HG03439 (cell line): ENCODE data around the gene NKD2.

ENCODE experiments used
- ATAC-seq: cut with Tn5 transposase; IDR thresholded peaks from one replicate; pipeline ENCODE4 v1.9.1; 2021; ENCODE audit warnings: mild to moderate bottlenecking, moderate library complexity; ENCODE audit not compliant: unreplicated experiment

NKD2 gene

DNA sequence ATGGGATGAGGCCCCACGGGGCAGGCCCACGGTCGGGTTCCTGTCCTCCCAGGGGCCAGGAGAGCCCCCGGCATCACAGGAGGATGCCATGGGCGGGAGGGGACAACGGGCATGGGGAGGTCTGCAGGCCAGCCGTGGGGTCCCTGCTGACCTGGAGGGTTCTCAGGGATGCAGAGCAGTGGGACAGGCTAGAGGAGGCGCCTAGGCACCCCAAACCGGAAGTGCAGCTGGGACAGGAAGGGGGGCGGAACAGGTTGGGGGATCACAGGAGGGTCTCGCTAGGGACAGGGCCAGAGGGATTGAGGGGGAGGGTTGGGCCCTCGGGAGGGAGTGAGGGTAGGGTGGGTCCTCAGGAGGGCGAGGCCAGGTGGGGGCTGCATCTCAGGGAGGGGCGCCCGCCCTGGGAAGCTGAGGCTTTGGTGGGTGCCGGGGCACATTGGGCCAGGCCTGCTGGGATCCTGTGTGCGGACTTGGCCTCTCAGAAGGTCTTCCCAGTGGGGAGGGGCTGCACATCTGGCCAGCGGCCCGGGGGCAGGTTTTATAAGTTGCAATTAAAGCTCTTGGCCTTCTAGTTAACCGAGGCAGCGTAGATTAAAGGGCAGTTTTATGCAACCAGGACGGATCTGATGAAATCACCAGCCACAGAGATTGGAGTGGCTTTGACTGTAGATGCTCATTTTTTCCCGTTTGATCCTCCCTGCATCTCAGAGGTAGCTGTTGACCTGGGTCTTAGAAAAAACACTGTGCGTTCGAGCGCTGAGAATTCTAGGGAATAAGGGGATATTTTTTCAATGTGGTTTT is 20.1 kb downstream of the NKD2 start:
- no peak for ATAC-seq

DNA sequence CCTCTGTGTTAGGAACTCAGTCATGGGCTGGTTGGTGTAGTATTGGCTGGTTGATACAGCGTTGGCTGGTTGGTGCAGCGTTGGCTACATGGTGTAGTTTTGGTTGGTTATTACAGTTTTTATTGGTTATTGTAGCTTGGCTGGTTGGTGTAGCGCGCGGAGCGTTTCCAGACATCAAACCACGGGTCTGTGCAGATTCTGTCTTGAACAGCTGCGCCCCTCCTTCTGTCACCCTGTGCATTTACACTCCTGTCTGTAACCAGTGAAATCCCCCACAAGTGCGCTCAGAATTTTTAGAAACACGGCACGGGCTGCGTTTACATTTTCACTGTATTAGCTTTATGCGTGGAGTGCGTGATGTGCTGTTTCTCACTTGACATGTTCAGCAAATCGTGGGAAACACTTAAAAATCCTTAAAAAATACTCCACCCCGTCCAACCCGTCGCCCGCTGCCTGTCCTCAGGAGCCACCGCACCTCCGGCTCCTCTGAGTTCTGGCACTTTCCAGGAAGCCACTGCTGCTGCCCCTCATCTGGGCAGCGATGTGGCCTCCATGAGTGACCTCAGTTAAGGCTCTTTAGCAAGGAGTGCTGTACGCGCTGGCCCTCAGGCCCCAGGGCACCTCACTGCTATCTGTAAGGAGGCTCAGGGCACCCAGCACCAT is 20.8 kb downstream of the NKD2 start:
- no peak for ATAC-seq

DNA sequence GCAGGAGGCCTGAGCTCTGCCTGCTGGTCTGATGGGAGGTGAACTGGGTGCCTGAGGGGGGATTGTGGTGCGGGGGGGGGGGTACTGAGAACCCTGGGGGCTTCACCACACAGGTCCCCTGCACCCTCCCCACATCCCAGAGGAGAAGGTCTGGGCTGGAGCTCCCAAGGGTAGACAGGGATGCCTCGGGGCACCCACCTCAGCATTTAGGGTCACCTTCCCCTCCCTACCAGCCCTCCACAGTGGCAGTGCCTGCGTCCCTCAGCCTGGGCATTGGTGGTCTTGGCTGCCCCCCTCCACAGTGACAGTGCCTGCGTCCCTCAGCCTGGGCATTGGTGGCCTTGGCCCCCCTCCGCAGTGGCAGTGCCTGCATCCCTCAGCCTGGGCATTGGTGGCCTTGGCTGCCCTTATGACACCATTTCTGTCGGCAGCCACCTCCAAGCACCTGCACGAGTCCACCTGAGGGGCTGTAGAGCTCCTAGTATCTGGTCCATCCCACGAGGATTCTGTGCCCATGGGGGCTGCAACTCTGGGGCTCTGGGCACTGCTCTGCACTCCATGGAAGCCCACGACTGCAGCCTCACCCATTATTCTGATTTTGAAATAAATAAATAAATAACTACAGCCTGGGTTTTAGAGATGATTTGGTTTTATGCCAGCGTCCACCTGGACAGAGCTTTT is 21.5 kb downstream of the NKD2 start:
- no peak for ATAC-seq

DNA sequence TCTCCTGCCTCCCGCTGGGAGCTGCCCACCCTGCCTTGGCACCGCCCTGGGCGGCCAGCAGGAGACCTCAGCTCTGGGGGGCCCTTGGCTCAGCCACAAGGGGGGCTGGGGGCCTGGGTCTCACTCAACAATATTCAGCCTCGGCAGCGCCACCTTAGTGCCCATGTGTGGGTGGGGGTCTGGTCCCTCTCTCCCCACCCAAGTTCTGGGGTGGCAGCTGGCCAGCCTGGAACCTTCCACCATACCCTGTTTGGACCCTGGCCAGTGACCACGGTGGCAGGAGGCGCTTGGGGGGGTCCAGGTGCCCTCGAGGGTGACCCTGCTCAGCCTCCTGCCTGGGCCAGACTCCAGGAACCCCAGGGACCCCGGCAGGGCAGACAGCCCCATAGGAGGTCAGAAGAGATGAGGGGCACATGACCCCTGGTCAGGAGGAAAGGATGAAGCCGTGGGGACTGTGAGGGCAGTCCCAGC is 22.2 kb downstream of the NKD2 start:
- no peak for ATAC-seq

DNA sequence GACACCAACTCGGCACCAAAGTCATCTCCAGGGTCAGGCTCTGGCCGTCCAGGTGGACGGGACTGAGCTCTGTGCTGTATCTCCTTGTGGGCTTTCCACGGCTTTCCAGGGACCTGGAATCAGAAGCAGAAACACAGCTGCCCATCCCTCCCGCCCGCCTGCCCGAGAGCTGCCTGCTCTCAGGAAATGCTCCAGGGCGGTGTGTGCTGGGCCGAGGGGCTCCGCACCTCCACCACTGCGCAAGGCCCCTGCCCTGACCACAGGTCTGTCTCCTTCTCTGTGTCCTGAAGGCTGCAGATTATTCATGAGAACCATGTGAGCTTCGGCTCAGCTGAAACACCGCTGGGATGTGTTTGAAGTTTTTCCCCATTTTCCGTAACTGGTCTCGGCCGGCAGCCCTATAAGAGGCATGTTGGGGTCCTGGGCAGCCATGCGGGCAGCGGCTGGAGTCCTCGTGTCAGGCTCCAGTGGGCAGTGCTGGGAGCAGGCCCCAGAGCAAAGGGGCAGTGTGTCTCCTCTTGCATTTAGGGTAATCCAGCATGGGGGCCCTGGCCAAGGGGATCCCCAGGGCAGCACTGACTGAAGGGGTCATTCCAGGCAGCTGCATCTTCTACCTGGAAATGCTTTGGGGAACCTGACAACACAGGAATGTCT is 22.8 kb downstream of the NKD2 start:
- ATAC-seq, result no peak

GRCh38 chr5:1032011-1032410 is 23.4 kb downstream of the NKD2 start:
- no peak for ATAC-seq

DNA sequence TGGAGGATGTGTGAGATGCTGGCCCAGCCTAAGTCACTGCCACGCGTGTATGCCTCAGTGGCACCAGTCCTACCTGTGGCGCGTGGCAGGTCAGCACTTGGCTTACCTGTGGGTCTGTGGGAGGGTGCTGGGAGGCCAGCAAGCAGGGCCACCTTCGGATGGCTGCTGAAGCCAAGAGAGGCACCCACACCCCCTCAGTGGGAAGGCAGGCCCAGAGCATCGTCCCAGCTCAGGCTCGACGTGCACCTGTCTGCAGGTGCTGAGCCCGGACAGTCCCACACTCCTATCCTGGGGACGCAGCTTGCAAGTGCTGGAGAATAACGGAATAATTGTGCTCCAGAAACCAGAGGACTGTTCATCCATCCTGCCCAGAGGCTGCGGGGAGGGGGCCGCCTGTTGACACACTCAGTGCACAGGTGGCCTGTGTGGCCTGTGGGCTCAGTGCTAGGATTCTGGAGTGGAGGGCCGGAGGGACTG is 24.0 kb downstream of the NKD2 start:
- ATAC-seq, result no peak

GRCh38 chr5:1033178-1033577 is 24.6 kb downstream of the NKD2 start:
- ATAC-seq, result no peak

DNA sequence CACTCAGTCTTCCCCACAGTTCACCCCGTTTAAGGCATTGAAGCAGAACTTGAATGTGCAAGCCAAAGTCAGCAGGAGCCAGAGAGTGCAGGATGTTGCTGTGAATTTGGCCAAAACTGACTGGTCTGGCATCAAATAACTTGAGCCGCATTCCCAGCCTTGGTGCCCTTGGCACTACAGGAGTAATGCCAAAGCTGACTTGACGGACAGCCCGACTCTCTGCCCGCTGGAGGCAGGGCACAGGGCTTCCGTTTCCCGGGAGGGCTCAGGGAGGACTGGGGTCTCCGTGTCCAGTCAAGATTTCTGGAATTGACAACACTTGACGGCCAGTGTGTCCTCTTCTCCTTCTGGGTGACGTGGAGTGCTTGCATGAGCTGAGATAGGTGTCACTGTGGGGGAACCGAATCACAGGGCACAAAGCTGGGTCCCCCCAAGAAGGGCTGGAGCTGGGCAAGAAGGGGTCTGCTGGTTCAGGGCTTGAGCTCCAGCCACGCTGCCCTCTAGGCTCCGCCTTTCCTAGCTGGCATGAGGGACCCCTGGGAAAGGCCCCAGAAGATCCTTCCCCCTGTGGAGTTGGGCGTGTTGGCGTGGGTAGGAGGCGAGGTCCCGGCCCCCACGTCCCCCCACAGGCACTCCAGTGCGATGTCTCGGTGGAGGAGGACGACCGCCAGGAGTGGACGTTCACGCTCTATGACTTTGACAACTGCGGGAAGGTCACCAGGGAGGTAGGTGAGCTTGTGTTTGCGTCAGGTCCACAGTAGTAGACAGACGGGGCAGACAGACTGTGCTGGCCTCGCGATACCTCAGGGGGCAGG is 25.2 kb downstream of the NKD2 start:
- ATAC-seq, result no peak

DNA sequence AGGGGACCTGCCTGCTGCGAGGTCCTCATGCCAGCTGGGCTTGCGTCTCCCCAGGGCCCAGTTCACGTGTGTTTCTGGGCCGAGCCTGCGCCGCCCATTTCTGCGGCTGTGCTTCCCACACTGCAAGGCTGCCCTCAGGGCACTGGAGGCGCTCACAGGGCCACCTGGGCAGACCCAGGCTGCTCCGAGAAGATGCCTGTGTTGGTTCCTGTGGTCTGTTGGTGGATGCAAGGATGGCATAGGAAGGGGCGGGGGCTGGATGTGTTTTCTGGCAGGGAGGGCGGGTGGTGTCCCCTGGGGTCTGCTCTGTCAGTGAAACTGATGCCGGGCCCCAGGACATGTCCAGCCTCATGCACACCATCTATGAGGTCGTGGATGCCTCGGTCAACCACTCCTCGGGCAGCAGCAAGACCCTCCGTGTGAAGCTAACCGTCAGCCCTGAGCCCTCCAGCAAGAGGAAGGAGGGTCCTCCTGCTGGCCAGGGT is 25.9 kb downstream of the NKD2 start:
- ATAC-seq, result no peak

- no peak for ATAC-seq
These were observed 26.4 kb downstream of the NKD2 start for GRCh38 chr5:1034986-1035385.

DNA sequence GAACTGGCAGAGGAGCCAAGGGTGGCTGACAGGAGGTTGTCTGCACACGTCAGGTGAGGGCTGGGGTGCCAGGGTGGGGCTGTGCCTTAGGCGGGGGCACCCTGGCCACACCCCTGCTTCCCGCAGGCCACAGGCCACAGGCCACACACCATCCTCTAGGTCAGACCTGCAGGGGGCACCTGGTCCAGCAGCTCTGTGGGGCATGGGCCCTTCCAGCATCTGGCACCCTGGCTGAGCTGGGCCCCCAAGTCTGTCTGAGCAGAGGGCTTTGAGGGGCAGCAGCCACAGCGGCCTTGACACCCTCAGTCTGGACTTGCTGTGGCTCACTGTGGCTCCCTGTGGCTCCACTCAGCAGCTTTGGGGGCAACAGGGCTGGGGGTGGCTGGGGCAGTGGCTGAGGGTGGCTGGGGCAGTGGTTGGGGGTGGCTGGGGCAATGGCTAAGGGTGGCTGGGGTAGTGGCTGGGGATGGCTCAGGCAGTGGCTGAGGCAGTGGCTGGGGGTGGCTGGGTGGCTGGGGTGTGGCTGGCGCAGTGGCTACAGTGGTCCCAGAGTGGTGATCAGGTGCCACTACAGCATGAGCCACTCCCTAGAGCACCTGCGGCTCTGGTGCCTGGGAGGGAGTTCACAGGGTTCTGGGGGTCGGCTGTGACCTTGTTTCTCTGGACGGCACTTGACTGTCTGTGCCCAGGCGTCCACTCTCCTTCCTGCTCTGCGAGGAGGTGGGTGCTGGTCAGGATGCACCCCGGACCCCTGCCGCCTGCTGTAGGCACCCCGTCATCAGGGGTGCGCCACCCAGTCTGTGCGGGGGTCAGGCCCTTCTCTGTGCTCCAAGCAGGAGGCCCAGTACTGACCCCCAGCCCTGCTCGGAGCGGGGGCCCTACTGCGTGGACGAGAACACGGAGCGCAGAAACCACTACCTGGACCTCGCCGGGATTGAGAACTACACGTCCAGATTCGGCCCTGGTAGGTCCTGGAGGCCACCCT is 27.1 kb downstream of the NKD2 start:
- no peak for ATAC-seq

DNA sequence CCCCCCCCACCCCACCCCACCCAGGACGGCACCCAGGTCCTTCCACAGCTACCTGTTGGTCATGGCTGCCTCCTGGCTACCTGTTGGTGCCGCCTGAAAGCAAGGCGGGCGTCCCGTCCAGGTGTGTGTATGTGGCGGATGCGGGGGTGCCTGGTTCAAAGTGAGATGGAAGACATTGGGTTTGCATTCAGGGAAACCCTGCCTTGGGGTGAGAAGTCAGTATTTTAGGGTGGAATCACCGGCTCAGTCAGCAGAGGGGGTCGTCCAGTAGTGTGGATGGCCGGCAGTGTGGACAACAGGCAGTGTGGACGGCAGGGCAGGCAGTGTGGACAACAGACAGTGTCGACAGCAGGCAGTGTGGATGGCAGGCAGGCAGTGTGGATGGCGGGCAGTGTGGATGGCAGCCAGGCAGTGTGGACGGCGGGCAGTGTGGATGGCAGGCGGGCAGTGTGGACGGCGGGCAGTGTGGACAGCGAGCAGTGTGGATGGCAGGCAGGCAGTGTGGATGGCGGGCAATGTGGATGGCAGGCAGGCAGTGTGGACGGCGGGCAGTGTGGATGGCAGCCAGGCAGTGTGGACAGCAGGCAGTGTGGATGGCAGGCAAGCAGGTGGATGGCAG is 28.0 kb downstream of the NKD2 start:
- ATAC-seq, result no peak

DNA sequence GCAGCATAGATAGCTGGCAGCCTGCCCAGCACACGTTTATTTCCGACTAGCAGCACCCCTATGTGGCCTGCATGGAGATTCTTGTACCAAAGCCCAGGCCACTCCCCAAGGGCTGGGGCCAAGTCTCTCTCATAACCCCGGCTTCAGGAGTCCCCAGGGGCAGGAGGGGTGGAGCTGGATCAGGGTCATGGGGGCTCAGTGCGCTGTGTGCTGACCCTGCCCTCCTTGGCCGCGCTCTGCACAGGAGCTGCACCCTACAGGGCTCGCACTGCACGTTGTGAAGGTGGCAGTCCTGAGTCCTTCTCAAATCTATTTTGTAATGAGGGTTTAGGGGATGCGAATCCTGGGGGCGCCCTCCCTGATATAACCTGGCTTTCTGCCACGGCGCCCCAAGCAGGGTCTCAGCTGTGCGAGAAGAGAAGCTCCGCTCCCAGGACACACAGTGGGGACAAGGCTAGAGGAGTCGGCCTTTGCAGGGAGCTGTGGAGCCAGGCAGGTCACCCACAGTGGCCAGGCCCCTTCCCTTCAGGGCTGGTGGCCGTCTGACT is 28.6 kb downstream of the NKD2 start:
- no peak for ATAC-seq

DNA sequence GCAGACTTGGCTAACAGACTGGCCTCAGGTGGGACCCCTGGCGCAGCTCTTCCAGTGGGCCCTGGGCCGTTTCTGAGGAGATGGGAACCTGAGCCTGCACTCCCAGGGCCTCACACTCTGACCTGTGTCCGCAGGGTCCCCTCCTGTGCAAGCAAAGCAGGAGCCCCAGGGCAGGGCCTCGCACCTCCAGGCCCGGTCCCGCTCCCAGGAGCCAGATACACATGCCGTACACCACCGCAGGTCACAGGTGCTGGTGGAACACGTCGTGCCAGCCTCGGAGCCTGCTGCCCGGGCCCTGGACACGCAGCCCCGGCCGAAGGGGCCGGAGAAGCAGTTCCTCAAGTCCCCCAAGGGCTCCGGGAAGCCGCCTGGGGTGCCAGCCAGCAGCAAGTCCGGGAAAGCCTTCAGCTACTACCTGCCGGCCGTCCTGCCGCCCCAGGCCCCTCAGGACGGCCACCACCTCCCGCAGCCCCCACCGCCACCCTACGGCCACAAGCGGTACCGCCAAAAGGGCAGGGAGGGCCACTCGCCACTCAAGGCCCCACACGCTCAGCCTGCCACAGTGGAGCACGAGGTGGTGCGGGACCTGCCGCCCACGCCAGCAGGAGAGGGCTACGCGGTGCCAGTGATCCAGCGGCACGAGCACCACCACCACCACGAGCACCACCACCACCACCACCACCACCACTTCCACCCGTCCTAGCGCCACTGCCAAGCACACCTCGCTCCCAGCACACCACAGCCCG is 29.2 kb downstream of the NKD2 start:
- no peak for ATAC-seq

DNA sequence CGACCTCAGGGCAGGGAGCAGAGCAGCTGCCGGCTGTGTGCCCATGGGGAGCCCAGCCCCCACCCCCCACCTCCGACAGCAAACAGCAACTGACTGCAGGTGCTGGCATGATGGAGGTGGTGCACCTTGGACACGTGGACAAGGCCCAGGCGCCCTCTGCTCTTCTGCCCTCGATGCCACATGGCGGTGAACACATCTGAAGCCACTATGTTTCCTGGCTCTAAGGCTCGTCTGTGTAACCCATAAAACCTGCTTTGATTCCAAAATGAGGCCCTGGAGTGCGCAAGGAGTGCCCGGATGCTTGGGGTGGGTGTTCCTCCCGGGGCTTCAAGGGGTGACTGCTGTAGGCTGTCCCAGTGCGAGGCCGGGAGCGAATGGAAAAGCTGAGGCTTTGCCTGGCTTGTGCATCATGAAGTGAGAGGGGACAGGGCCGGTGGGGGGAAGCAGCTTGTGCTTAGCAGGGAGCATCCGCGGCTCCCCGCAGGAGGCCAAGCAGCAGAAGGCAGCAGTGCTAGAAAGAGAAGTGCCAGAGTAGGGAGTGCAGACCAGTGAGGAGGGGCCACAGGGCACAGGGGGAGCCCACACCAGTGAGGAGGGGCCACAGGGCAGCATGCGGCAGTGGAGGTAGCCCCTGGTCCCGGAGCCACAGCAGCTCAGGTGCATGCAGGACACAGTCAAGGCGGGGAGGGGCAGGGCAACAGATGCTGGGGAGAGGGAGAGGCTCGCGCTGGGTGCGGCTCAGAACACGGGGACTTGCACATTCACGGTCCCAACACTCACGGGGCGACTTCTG is 30.0 kb downstream of the NKD2 start:
- ATAC-seq, result no peak

GRCh38 chr5:1039210-1039548 is 30.6 kb downstream of the NKD2 start:
- ATAC-seq, result no peak
